Measurements from ENCODE around the gene SENP2.

GRCh38 chr3:185639632-185640206 lies 53.6 kb downstream of the SENP2 start:
- TF ChIP-seq ZBTB37 (CRISPR knock-in tag; IDR thresholded peaks at IDR 0.05) (no peak), SRF (IDR thresholded peaks at IDR 0.05; ENCODE audit: low read depth, low read length) (no peak), RAD21 (CRISPR knock-in tag; IDR thresholded peaks at IDR 0.05) (no peak), POLR2AphosphoS5 (IDR thresholded peaks at IDR 0.05; ENCODE audit: low read depth, low read length) (no peak), ZNF530 (CRISPR knock-in tag; IDR thresholded peaks at IDR 0.05; ENCODE audit: low read depth) (no peak), DPF2 (CRISPR knock-in tag; IDR thresholded peaks at IDR 0.05; ENCODE audit: borderline replicate concordance, low read depth) (no peak), ZC3H4 (CRISPR knock-in tag; IDR thresholded peaks at IDR 0.05; ENCODE audit: borderline replicate concordance) (no peak)

Measured in HepG2 (cell line).